HG03565 (cell line): ENCODE results near the gene EPN1.

ENCODE experiments used
- ATAC-seq: cut with Tn5 transposase; IDR thresholded peaks from one replicate; pipeline ENCODE4 v1.9.1; 2021; ENCODE audit warnings: mild to moderate bottlenecking, moderate library complexity; ENCODE audit not compliant: unreplicated experiment

Gene EPN1

GRCh38 chr19:55660404-55660803 lies 14.6 kb upstream of the EPN1 start:
- ATAC-seq, result no peak

GRCh38 chr19:55660991-55661390 lies 14.0 kb upstream of the EPN1 start:
- no peak for ATAC-seq

GRCh38 chr19:55661826-55662225 lies 13.2 kb upstream of the EPN1 start:
- ATAC-seq, result no peak

DNA sequence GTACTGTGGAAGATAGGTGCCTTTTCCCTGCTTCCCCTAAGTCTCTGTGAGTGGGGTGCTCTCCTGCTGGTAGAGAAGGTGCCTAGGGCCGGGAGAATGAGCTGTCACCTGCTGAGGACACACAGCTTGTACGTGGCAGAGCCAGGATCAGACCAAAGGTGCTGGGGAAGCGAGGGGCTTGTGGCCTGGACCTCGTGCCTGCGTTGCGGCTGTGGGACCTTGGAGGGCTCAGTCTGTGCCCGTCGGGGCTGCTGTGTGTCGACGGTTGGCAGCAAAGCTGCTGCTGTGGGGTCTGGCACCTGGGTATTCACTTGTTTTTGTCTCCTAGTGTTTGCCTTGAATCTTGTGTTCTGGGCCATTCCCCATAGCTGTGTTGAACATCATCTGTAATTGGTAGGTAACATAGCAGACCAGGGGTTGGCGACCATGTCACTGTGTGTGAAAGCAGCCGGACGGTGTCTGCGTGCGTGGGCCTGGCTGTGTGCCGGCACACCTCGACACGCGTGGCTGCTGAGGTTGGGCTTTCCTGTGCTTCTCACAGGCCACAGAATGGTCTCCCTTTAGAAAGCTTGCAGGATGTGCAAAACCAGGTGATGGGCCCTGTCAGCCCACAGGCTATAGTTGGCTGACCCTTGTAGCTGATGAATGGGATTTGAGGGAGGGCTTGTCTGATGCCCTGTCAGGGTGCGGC lies 11.0 kb upstream of the EPN1 start:
- ATAC-seq, result no peak

DNA sequence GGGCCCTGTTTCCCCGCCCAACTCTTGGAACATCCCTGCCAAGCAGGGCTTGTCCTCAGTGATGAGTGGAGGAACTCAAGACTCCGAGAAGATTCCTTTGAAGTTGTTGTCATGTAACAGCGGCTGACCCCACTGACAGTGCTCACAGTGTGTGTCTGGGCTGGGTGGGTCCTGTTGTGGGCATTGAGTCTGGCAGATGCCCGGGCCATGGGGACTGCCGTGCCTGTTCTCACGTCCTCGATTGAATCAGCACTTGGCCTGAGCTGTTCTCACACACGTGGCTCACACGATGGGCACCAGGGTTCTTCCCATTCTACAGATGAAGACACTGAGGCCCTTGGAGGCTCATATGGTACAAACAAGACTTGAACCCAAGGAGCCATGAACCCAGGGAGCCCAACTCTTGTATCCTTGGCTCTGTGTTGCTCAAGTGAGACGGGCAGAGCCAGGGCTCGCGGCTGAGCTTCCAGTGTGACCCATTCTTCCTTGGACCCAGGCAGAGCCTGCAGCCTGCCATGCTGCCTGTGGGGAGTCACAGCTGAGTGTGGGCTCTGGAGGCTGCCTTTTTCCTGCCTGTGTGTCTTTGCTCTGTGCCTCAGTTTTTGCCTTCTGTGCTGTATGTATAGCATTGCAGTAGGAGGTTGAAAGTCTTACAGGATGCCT lies 8.6 kb upstream of the EPN1 start:
- no peak for ATAC-seq

GRCh38 chr19:55667006-55667381 lies 8.0 kb upstream of the EPN1 start:
- ATAC-seq, result no peak

- no peak for ATAC-seq
Observed at GRCh38 chr19:55667511-55667910, 7.5 kb upstream of the EPN1 start.

DNA sequence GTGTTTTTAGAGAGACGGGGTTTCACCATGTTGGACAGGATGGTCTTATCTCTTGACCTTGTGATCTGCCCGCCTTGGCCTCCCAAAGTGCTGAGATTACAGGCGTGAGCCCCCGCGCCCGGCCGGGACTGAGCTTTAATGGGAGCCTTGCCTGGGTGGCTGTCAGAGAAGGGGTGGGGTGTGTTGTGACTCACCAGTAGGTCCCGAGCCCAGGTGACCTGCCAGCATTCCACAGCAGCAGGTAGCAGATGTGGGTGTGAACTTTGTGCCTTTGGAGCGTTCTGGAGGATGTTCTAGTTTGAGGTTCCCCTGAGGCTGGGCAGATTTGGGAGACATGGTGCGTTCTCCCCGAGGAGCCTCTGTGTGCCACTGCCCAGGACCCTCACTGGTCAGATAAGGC lies 7.1 kb upstream of the EPN1 start:
- ATAC-seq, result no peak

DNA sequence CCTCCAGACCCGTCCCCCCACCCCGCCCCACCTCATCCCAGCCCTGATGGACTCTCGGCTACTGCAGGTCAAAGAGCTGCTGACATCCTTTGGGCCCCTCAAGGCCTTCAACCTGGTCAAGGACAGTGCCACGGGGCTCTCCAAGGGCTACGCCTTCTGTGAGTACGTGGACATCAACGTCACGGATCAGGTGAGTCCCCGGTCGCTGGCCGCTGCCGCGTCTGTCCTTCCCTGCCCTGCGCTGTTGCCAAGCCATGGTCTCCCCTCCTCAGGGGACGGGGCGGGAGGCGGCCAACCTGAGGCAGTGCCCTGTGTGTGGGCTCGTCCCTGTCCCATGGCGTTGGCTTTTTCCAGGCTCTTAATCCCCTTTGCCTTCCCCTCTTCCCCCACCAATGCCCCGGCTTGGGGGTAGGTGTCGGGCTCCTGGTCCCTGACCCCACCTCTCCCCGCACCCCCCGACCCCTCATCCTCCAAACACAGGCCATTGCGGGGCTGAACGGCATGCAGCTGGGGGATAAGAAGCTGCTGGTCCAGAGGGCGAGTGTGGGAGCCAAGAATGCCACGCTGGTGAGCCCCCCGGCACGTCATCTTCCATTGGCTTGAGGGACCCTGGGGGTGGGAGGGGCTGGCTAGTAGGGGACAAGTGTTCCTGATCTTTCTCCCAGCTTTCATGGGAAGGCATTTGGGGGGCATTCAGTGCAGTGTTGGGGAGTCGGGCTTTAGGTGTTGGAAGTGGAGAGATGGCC lies 6.2 kb upstream of the EPN1 start:
- no peak for ATAC-seq

- no peak for ATAC-seq
Observed at GRCh38 chr19:55669418-55670279, 5.4 kb upstream of the EPN1 start.

DNA sequence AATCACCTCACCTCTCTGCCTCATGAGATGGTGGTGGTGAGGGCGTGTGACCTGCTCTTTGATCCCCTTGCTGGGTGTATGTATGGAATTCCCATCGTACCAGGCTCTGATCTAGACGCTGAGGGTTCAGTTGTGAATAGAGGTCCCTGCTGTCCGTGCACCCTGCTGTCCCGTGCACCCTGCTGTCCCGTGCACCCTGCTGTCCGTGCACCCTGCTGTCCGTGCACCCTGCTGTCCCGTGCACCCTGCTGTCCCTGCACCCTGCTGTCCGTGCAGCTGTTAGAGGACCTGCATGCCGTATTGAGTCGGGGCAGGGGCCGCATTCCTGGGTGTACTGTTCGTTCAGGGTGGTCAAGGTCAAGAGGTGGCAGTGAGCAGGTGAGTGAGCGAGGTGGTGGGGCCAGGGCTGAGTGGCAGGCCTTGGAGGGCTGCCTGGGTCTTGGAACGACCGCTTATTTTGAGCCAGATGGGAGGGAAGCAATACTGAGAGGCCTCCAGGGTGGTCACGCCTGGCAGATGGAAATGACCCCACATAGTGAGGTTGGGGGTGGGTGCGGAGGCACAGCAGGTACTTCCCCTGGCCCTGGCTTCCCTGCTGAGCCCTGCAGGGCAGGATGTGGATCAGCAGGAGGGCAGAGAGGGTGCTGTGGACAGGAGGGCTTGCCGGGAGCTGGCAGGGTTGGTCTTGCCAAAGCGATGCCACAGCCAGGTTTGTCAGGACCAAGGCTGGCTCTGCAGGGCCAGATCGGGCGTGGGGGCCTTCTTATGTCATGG lies 4.6 kb upstream of the EPN1 start:
- ATAC-seq, result no peak

DNA sequence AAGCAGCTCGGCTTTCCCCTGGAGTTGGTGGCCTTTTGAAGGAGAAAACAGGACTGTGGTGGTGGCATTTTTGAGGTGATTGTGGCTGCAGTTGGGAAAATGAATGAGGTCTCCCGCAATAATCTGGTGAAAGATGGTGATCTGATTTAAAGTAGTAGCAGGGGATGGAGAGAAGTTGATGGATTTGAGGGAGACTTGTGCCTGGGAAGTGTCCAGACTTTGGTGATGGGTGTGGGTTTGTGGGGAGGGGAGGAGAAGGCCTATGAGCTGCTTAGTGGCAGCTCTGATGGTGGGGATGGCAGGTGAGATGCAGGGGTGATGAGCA lies 4.0 kb upstream of the EPN1 start:
- no peak for ATAC-seq

- no peak for ATAC-seq
Observed at GRCh38 chr19:55672418-55672817, 2.6 kb upstream of the EPN1 start.

DNA sequence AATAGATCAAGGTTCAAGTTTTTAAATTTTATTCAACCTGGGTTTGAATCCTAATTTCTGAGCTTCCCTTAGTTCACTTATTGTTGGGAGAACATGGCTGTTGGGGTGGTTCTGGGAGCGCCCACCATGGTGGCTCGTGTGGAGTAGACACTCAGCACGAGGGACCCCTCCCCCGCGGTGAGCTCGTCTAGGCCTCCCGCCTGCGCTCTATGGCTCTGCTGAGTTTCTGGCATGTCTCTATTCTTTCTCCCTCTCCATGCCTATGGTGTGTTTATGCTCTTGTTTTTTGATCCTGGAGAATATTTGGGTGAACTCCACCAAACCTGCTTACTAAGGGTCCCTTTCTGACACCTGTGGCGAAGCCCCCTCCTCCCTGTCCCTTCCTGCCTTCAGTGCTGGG lies 1.6 kb upstream of the EPN1 start:
- ATAC-seq, result no peak

GRCh38 chr19:55673889-55674288 lies 1.1 kb upstream of the EPN1 start:
- ATAC-seq, result no peak

DNA sequence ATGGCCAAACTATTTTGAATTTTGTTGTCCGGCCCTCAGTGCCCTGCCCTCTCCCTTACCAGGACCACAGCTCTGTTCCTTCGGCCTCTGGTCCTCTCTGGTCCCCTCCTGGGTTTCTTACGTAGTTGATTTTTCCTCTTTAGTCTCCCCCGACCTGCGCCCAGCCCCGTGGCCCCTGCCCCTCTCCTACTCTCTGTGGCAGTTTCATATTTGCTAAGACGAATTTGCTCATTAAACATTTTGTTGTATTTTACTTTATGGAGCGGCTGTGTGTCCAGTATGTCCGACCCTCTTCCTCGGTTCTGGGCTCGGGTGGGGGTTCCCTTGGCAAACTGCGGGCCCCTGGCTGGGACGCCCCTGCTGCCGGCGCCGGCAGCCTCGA lies 576 bp upstream of the EPN1 start:
- no peak for ATAC-seq

- no peak for ATAC-seq
Observed at GRCh38 chr19:55675661-55676354, 782 bp downstream of the EPN1 start.

DNA sequence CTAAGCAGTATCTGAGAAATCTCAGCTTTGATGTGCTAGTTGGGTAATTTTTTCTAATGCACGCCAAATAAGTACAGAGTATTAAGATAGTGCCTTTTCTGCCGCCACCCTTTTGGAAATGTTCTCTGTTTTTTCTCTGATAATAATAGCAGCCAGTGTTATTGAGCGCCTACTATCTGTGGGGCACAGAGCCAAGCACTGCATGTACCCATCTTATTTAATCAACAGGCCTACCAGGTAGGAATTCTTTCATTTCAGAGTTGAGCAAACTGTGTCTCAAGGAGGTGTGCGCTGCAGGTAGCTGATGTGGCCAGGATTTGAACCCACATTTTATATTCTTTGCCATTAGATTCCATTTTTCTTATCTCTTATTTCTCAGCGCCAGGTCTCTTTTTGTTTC lies 1.4 kb downstream of the EPN1 start:
- no peak for ATAC-seq

DNA sequence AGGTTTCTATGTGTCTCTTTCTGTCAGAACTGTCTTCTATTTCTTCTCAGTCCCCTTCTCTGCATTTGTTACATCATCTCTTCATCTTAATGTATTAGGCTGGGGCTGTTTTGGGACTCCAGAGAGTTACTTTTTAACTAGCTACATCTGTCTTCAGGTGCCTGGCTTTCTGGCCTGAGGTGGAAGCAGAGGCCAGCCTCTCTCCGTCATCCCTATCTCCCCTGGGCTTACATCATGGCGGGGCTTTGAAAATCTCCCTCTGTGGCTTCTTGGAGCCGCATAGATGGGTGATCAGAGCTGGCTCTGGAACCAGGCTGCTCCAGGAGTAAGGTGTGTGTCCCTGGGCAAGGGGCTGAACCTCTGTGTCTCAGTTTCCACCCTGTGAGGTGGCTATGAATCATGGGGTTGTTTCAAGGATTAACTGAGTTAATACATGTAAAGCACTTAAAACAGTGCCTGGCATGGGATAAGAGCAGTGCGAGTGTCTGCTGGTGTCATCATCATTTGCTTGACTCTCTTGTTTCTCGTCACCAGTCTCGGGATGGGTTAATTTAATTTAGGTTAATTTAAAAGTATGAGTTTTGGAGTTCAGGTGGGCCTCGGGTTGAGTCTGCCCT lies 2.0 kb downstream of the EPN1 start:
- no peak for ATAC-seq

GRCh38 chr19:55677572-55678028 lies 2.6 kb downstream of the EPN1 start:
- no peak for ATAC-seq
